Uterus (tissue), 4 donors: ENCODE results near the gene LMTK2. TPM values are rescaled to one million over a fixed set of nuclear protein-coding genes. Genes with fewer than 3 reads are reported as not detected.

Experiments
- DNase-seq, 2 donors: peaks; one replicate each; pipeline ENCODE4 v3.0.0-alpha.2; 2019 to 2020
- H3K27ac ChIP-seq, 2 donors: fragments of 200-600 bp; sonication (generic); 1 replicate in 1 of 2; 2 replicates in 1 of 2; pipeline ENCODE4 v1.5.1; 2016 to 2018
- H3K27me3 ChIP-seq, 2 donors: fragments of 200-600 bp; sonication (generic); one replicate each; pipeline ENCODE4 v1.5.1; 2018 to 2019; ENCODE audit warnings: control low read depth in 1 of 2
- H3K36me3 ChIP-seq, 2 donors: fragments of 200-600 bp; sonication (generic); one replicate each; pipeline ENCODE4 v1.5.1; 2019; ENCODE audit warnings: control low read depth in 1 of 2
- H3K4me1 ChIP-seq, 2 donors: fragments of 200-600 bp; sonication (generic); one replicate each; pipeline ENCODE4 v1.5.1; 2018 to 2019; ENCODE audit warnings: control low read depth in 1 of 2
- H3K4me3 ChIP-seq, 2 donors: fragments of 200-600 bp; sonication (generic); 1 replicate in 1 of 2; 2 replicates in 1 of 2; pipeline ENCODE4 v1.5.1; 2018 to 2019; ENCODE audit warnings: mild to moderate bottlenecking in 1 of 2
- H3K9me3 ChIP-seq, 2 donors: fragments of 200-600 bp; sonication (generic); one replicate each; pipeline ENCODE4 v1.5.1; 2019; ENCODE audit warnings: control low read depth in 1 of 2
- POLR2A ChIP-seq, 2 donors: fragments of 450-650 bp; IDR thresholded peaks; one replicate each; pipeline ENCODE4 v1.6.1; 2016; ENCODE audit warnings: antibody characterized with exemption in 2 of 2, mild to moderate bottlenecking in 1 of 2, moderate library complexity in 1 of 2
- intact Hi-C: fragments of 100-400 bp; cut with DNase I; formaldehyde crosslinking; loops from one replicate; pipeline ENCODE4 v1.15.1; 2023; ENCODE audit warnings: low total_unique reads
- total RNA-seq, 4 donors: library from RNA; depleted of rRNA in 3 of 4; stranded (reverse); fragments of >200 nt in 3 of 4; gene quantifications; one replicate each; pipeline versions ENCODE4 v1.1.0 to v1.2.4, GENCODE V29; 2014 to 2023
- TF ChIP-seq, protein P1 (sequence below), 4 experiments: fragments of 200-600 bp in 2 of 4; fragments of 450-650 bp in 2 of 4; sonication (generic) in 2 of 4; IDR thresholded peaks; one replicate each; pipeline ENCODE4 v1.5.1; 2016 to 2019; ENCODE audit warnings: antibody characterized with exemption in 4 of 4, mild to moderate bottlenecking in 2 of 4, moderate library complexity in 1 of 4
- donor health status: DM: yes; HTN: yes; CAD: no.

LMTK2 gene
- total RNA-seq, 4 donors from 2014 or later, result 5.9 to 23.3 (median 14.8) TPM

DNA sequence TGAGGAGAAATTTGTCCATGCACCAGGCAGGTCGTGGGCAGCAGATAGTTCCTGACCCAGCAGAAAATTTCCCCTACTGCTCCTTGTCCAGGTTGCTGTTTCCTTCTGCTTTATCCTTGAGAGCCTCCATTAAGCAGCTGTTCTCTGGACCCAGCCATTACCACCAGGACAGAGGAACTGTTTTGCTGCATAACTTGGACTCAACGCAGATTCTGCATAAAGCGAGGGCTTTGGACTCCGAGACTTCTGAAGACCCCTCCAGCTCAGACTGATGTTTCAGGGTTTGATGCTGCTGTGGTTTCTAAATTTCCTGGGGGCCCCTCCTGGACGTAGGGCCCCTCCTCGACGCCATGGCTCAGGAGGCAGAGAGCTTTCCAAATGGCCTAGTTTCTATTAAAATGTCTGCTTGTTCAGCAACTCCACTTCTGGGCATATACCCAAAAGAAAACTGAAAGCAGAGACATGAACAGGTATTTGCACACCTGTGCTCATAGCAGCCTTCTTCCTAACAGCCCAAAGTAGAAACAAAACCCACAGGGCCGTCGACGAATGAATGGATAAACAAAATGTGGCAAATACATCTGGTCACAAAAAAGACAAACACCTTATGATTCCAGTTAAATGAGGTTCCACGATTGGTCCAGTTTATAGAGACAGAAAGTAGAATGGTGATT is 28.3 kb upstream of the LMTK2 start:
- Histone ChIP-seq H3K27me3 (no peaks in the 10 kb centered on the region), H3K27ac (no peak overlapping the region), H3K36me3 (no peaks in the 10 kb centered on the region), H3K4me3 (no peak overlapping the region), H3K4me1 (no peaks in the 10 kb centered on the region), H3K9me3 (peaks cover 0 to 3% of the 10 kb centered on the region in 2 donors)
- TF ChIP-seq, protein P1, sequence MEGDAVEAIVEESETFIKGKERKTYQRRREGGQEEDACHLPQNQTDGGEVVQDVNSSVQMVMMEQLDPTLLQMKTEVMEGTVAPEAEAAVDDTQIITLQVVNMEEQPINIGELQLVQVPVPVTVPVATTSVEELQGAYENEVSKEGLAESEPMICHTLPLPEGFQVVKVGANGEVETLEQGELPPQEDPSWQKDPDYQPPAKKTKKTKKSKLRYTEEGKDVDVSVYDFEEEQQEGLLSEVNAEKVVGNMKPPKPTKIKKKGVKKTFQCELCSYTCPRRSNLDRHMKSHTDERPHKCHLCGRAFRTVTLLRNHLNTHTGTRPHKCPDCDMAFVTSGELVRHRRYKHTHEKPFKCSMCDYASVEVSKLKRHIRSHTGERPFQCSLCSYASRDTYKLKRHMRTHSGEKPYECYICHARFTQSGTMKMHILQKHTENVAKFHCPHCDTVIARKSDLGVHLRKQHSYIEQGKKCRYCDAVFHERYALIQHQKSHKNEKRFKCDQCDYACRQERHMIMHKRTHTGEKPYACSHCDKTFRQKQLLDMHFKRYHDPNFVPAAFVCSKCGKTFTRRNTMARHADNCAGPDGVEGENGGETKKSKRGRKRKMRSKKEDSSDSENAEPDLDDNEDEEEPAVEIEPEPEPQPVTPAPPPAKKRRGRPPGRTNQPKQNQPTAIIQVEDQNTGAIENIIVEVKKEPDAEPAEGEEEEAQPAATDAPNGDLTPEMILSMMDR (IDR thresholded peaks at IDR 0.05), result no peak
- TF ChIP-seq POLR2A (IDR thresholded peaks at IDR 0.05), result no peak
- intact Hi-C loops, result no loop called here
- DNase-seq, result no peak

DNA sequence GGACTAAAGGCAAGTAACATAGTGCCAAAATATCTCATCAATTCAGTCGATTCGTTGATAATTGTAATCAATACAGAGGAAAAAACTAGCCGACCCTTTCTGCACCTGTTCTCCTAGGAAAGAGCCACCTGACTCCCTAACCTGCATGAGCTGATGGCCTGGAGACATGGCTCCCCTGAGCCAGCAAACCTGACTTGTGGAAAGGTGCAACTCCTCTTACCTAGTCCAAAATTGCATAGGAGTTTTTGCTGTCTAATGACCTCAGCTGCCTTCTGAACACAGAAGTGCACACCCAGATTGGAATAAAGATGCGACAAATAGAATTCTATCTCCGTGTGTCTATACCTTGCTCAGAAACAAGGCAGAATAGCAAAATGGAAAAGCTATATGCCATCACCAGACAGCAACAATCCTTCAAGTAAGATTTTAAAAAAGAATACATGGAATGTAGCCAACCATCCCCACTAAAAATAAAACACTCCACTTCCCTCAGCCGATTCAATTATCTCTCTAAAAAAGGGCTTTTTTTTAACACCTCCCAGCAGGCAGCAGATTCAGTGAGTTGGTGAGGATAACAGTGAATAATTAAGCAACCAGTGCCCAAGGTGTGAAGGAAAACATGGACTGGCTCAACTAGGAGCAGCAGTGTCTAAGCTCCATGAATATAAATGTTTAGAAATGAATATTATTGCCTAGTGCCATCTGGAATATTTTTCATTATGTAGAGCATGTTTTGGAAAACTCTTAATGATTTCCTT is 26.6 kb upstream of the LMTK2 start:
- peaks cover 0 to 2% of the 10 kb centered on the region in 2 donors for H3K9me3 ChIP-seq
- no peaks in the 10 kb centered on the region for H3K4me1 ChIP-seq
- intact Hi-C loops, result no loop called here
- H3K36me3 ChIP-seq, result no peaks in the 10 kb centered on the region
- no peak for DNase-seq
- TF ChIP-seq, protein P1 (IDR thresholded peaks at IDR 0.05), result no peak
- TF ChIP-seq POLR2A (IDR thresholded peaks at IDR 0.05), result no peak
- no peaks in the 10 kb centered on the region for H3K27me3 ChIP-seq
- H3K4me3 ChIP-seq, result no peak overlapping the region
- no peak overlapping the region for H3K27ac ChIP-seq

DNA sequence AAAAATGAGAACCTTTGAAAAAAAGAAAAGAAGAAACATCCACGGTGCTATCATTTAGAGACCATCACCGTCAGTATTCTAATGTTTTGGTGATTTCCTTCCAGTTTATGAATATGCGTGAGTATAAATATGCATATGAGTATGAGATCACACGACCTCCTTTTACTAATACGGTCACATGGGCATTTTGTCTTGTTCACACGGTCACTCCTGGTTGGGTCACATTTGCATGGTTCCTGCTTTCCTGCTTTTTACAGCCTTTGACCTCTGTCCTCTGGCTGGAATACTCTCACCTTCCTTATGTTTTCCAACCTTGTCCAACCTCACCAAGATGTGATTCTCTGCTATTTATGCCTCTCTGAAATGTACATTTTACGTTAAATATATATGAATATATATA is 25.3 kb upstream of the LMTK2 start:
- DNase-seq, result no peak
- Histone ChIP-seq H3K4me3 (no peak overlapping the region), H3K36me3 (no peaks in the 10 kb centered on the region), H3K4me1 (no peaks in the 10 kb centered on the region), H3K27ac (no peak overlapping the region), H3K9me3 (no peaks in the 10 kb centered on the region), H3K27me3 (no peaks in the 10 kb centered on the region)
- intact Hi-C loops, result no loop called here
- no peak for TF ChIP-seq POLR2A (IDR thresholded peaks at IDR 0.05)
- TF ChIP-seq, protein P1 (IDR thresholded peaks at IDR 0.05), result no peak

DNA sequence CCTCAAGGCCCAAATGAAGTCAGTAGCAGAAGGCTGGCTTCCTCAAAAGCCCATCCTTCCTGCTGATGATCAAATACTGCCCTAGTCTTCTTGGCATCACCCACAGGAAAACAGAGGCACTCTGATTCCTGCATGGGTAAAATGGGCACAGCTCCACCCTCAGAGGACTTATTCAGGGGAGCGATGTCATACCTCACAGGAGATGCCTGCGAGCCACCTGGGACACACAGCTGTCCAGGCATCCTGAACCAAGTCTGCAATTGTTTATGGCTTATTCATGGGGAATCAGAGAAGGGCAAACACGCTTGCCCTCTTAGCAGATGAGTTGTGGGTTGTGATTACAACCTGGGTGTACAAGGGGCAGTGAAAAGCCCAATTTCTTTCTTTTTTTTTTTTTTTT is 22.0 kb upstream of the LMTK2 start:
- Histone ChIP-seq H3K27ac (no peak overlapping the region), H3K27me3 (no peaks in the 10 kb centered on the region), H3K36me3 (no peaks in the 10 kb centered on the region), H3K4me3 (no peak overlapping the region), H3K9me3 (no peaks in the 10 kb centered on the region), H3K4me1 (no peaks in the 10 kb centered on the region)
- TF ChIP-seq, protein P1 (IDR thresholded peaks at IDR 0.05), result no peak
- TF ChIP-seq POLR2A (IDR thresholded peaks at IDR 0.05), result no peak
- no peak for DNase-seq
- intact Hi-C loops, result no loop called here

DNA sequence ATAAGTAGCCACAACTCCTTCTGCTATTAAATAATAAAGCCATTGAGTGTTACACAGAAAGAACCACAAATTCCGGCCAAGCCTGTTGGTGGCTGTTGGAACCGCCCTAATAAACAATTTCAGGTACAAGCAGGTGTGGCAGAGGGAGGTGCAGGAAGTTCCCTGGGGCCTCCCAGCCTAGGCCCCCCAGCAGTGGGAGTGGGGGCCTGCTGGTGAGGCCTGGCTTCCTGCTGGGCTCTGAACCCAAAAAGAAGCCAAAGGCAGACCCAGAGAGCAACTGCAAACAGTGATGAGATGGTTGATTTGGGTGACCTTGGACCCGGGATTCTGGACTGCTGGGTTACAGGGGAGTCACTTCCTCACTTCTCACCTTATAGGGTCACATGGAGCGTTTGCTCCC is 21.0 kb upstream of the LMTK2 start:
- no peak for TF ChIP-seq POLR2A (IDR thresholded peaks at IDR 0.05)
- TF ChIP-seq, protein P1 (IDR thresholded peaks at IDR 0.05), result no peak
- intact Hi-C loops, result no loop called here
- Histone ChIP-seq H3K27me3 (no peaks in the 10 kb centered on the region), H3K36me3 (no peaks in the 10 kb centered on the region), H3K9me3 (no peaks in the 10 kb centered on the region), H3K27ac (no peak overlapping the region), H3K4me1 (no peaks in the 10 kb centered on the region), H3K4me3 (no peak overlapping the region)
- no peak for DNase-seq
